PFSK-1 (cell line): Measurements from ENCODE around the gene PNKD.

Experiments
- FOXP2 ChIP-seq: optimal IDR thresholded peaks from 2 replicates; pipeline ENCODE3; 2011; ENCODE audit warnings: borderline replicate concordance, control low read depth, inconsistent platforms; ENCODE audit not compliant: insufficient read depth; ENCODE audit errors: extremely low read length, extremely low read depth
- POLR2AphosphoS5 ChIP-seq: IDR thresholded peaks from 2 replicates; pipeline ENCODE4 v1.6.1; 2012; ENCODE audit warnings: low read depth, mild to moderate bottlenecking, control low read depth, low read length, moderate library complexity
- SIN3A ChIP-seq: IDR thresholded peaks from 2 replicates; pipeline ENCODE4 v1.6.1; 2012; ENCODE audit warnings: mild to moderate bottlenecking, low read length, moderate library complexity, borderline replicate concordance; ENCODE audit not compliant: insufficient read depth
- TAF1 ChIP-seq: IDR thresholded peaks from 2 replicates; pipeline ENCODE4 v1.6.1; 2012; ENCODE audit warnings: low read length, control low read depth, borderline replicate concordance; ENCODE audit not compliant: insufficient read depth
- TF ChIP-seq, protein P1 (sequence below), 2 experiments: IDR thresholded peaks; 2 replicates each; pipeline versions ENCODE4 v1.6.1 to v1.8.0; 2011 to 2012; ENCODE audit warnings: low read depth in 2 of 2, low read length in 2 of 2, control low read depth in 1 of 2, inconsistent platforms in 1 of 2, mild to moderate bottlenecking in 1 of 2, moderate library complexity in 1 of 2; ENCODE audit not compliant: insufficient read depth in 1 of 2

PNKD gene

DNA sequence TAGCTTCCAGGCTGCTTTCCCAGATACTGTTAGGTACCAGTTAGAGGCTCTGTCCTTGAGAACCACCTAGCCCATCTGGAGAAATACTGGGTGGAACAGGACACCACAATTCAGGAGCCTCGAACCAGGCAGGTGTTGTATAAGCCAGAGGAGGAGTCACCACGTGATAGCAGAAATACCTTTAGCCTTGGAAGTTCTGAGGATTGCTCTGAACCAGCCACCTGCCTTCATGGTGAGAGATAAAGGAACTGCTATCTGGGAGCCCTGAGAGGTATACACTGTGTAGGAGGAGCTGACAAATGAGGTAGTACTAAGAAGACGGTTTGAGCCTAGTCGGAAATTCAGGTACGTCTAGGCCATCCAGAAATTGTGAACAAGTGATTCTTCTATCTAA, 17.1 kb upstream of the PNKD start:
- TF ChIP-seq POLR2AphosphoS5 = no peak
- TF ChIP-seq, protein P1, sequence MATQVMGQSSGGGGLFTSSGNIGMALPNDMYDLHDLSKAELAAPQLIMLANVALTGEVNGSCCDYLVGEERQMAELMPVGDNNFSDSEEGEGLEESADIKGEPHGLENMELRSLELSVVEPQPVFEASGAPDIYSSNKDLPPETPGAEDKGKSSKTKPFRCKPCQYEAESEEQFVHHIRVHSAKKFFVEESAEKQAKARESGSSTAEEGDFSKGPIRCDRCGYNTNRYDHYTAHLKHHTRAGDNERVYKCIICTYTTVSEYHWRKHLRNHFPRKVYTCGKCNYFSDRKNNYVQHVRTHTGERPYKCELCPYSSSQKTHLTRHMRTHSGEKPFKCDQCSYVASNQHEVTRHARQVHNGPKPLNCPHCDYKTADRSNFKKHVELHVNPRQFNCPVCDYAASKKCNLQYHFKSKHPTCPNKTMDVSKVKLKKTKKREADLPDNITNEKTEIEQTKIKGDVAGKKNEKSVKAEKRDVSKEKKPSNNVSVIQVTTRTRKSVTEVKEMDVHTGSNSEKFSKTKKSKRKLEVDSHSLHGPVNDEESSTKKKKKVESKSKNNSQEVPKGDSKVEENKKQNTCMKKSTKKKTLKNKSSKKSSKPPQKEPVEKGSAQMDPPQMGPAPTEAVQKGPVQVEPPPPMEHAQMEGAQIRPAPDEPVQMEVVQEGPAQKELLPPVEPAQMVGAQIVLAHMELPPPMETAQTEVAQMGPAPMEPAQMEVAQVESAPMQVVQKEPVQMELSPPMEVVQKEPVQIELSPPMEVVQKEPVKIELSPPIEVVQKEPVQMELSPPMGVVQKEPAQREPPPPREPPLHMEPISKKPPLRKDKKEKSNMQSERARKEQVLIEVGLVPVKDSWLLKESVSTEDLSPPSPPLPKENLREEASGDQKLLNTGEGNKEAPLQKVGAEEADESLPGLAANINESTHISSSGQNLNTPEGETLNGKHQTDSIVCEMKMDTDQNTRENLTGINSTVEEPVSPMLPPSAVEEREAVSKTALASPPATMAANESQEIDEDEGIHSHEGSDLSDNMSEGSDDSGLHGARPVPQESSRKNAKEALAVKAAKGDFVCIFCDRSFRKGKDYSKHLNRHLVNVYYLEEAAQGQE (IDR thresholded peaks at IDR 0.05; ENCODE audit: insufficient read depth in 1 of 2, low read depth in 2 of 2, low read length in 2 of 2) = no peak
- TF ChIP-seq TAF1 = no peak
- no peak for TF ChIP-seq SIN3A
- no peak for TF ChIP-seq FOXP2

DNA sequence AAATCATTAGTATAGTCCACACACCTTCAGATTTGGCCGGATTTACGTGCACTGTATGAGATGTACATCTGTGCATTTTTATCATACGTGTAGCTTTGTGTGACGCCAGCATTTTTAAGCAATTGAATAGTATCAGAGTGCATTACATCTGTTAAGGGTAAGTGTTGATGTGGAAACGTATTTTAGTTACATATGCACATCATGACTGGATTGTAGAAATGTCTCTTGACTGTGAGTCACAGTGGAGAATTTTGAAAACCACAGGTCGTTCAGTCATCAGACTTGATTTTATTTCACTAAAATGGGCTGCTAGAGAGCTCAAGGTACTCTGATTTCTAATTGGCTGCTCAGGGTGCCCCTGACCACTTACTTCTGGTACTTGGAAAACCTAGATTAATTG, 14.9 kb upstream of the PNKD start:
- TF ChIP-seq FOXP2 = no peak

DNA sequence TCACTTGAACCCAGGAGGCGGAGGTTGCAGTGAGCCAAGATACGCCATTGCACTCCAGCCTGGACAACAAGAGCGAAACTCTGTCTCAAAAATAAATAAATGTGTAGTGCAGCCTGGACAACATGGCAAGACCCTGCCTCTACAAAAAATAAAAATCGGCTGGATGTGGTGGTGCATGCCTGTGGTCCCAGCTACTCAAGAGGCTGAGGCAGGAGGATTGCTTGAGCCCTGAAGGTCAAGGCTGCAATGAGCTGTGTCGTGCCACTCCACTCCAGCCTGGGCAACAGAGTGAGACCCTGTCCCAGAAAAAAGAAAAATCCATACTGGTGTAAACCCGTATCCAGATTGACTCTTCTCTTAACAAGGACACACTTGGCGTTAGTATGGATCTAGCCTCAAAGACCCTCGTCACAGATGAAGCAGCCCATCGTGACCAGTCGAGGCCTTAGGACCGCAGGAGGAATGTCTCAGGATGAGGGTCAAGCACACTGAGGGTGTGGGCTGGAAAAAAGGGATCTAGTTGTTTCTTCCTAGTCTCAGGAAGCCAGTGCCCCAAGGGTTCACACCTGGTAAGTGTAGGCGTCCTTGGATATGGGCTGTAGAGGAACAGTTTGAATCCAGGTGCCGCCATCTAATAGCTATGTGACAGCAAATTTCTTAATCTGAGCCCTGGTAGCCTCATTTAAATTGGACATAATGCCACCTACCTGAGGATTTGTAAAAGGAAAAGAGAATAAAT, 13.5 kb upstream of the PNKD start:
- TF ChIP-seq TAF1 (no peak), SIN3A (no peak), FOXP2 (no peak), POLR2AphosphoS5 (no peak)

DNA sequence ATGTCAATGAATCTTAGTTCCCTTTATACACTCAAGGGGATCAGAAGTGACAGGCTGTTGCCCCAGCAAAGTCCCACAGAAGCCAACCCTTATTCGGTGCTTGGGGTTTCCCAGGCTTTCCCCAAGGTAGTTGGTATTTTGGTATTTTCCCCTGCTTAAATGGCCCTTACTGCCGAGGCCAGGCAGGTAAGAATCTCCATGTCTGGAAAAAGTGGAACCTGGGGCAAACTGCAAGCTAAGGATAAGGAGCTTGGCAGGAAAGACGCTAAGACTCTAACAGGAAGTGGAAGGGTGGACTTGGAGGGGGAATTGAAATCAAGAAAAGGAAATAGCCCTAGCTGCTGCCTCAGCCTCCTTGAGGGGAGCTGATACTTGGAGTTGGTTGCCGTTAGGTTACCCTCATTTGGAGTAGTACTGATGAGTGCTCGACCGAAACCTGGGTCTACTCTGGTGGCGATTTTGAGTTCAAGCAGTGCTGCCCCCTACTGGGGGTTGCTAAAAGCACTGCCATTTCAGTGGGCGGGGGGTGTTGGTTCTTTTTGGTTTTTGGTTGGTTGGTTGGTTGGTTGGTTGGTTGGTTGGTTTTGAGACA, 12.8 kb upstream of the PNKD start:
- no peak for TF ChIP-seq POLR2AphosphoS5
- TF ChIP-seq, protein P1 (IDR thresholded peaks at IDR 0.05; ENCODE audit: insufficient read depth in 1 of 2, low read depth in 2 of 2, low read length in 2 of 2) = no peak
- TF ChIP-seq TAF1 = no peak
- no peak for TF ChIP-seq SIN3A
- no peak for TF ChIP-seq FOXP2

DNA sequence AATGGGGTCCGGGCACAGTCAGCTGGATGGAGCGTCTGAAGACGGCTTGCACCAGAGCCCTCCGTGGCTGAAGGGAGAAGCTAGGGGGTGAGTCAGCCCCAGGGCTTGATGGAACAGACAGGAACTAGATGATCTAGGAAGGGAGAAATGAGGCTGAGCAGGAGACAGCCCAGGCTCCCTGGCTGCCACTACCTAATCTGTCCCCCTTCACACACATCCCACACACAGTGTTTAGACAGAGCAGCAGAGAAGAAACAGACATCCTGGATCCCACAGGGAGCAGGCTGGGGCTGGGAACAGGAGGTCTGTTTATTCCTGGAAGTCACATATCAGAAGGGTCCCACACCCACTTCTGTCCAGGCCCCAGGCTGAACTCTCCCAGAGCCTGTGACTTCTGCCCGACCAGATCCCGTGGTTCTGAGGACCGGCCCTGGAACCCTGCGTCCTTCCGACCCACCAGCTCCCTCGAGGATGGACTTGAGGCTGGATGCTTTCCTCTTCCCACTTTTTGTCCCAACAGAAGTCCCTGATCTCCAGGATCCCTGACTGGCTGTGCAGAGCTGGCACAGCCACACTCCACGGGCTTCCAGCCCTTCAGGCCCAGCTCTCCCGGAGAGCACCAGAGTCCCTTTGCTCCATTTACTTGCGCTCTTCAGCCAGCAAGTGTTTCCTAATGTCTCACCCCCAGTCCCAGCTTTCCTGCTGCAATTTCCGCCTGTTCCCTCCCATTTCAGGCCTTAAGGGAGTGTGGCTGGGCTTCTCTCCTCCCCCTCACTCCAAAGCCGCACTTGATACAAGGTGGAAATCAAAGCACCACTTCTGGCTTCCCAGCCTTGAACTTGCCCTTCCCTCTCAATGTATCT, 11.0 kb upstream of the PNKD start:
- TF ChIP-seq FOXP2 = no peak
- no peak for TF ChIP-seq SIN3A
- TF ChIP-seq, protein P1 (IDR thresholded peaks at IDR 0.05; ENCODE audit: insufficient read depth in 1 of 2, low read depth in 2 of 2, low read length in 2 of 2) = no peak

DNA sequence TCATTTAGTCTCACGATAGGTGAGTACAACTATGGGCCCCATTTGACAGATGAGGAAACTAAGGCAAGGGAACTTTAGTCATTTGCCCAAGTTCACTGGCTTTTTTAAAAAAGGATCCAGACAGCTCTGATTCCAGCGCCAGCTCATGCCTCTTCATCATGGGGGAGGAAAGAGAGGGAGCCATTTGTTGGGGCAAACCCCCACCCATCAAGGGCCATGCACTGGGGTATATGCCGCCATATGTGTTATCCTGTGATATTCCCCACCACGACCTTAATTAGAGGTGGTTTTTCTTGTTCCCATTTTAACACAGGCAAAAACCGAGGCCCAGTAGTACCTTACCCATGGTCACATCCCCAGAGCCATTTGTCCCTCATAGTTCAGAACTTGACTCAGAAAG, 10.2 kb upstream of the PNKD start:
- TF ChIP-seq TAF1 = no peak
- TF ChIP-seq FOXP2 = no peak
- no peak for TF ChIP-seq SIN3A
- TF ChIP-seq, protein P1 (IDR thresholded peaks at IDR 0.05; ENCODE audit: insufficient read depth in 1 of 2, low read depth in 2 of 2, low read length in 2 of 2) = no peak
- TF ChIP-seq POLR2AphosphoS5 = no peak
